Esophagus muscularis mucosa (tissue), 4 donors: ENCODE measurements around the gene SLAMF8.

ENCODE experiments used
- EP300 ChIP-seq: sonication (generic); formaldehyde crosslinking; IDR thresholded peaks from one replicate; pipeline ENCODE4 v1.6.1; 2017; ENCODE audit warnings: antibody characterized with exemption
- POLR2AphosphoS5 ChIP-seq, 2 donors: sonication (generic); formaldehyde crosslinking; IDR thresholded peaks; one replicate each; pipeline ENCODE4 v1.6.1; 2017; ENCODE audit warnings: antibody characterized with exemption in 2 of 2
- TF ChIP-seq, protein P1 (sequence below), 3 experiments: fragments of 200-600 bp in 2 of 3; fragments of 450-650 bp in 1 of 3; sonication (generic) in 2 of 3; IDR thresholded peaks; one replicate each; pipeline ENCODE4 v1.5.1; 2017 to 2019; ENCODE audit warnings: antibody characterized with exemption in 3 of 3, mild to moderate bottlenecking in 2 of 3, moderate library complexity in 1 of 3

DNA sequence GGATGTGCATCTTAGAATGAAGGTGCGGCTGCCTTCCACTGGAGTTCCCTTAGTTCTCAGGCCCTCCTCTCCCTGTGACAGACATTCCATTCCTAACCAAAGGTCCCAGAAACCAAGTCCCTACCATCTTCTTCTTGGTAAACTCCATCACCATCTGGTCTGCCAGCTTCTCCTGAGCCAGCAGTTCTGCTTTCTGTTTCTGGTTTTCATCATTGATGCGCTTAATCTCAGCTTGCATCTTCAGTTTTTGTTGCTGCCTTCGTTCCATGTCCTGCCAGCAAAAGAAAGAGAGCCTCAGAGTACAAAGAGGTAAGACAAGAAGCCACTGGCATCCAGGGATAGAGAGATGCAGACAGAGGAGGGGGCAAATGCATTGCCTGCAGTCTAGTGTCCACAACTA is 53.8 kb downstream of the SLAMF8 start:
- TF ChIP-seq EP300 = no peak
- TF ChIP-seq POLR2AphosphoS5 (IDR thresholded peaks at IDR 0.05) = no peak
- TF ChIP-seq, protein P1, sequence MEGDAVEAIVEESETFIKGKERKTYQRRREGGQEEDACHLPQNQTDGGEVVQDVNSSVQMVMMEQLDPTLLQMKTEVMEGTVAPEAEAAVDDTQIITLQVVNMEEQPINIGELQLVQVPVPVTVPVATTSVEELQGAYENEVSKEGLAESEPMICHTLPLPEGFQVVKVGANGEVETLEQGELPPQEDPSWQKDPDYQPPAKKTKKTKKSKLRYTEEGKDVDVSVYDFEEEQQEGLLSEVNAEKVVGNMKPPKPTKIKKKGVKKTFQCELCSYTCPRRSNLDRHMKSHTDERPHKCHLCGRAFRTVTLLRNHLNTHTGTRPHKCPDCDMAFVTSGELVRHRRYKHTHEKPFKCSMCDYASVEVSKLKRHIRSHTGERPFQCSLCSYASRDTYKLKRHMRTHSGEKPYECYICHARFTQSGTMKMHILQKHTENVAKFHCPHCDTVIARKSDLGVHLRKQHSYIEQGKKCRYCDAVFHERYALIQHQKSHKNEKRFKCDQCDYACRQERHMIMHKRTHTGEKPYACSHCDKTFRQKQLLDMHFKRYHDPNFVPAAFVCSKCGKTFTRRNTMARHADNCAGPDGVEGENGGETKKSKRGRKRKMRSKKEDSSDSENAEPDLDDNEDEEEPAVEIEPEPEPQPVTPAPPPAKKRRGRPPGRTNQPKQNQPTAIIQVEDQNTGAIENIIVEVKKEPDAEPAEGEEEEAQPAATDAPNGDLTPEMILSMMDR (IDR thresholded peaks at IDR 0.05) = no peak
